Measurements from ENCODE around the gene PLEKHA7.

GRCh38 chr11:16784097-16784496, 230.1 kb downstream of the PLEKHA7 start:
- TF ChIP-seq POLR2A (IDR thresholded peaks at IDR 0.05) (no peak), EP300 (IDR thresholded peaks at IDR 0.05) (no peak), POLR2AphosphoS5 (IDR thresholded peaks at IDR 0.05) (no peak)
- TF ChIP-seq, protein P1, sequence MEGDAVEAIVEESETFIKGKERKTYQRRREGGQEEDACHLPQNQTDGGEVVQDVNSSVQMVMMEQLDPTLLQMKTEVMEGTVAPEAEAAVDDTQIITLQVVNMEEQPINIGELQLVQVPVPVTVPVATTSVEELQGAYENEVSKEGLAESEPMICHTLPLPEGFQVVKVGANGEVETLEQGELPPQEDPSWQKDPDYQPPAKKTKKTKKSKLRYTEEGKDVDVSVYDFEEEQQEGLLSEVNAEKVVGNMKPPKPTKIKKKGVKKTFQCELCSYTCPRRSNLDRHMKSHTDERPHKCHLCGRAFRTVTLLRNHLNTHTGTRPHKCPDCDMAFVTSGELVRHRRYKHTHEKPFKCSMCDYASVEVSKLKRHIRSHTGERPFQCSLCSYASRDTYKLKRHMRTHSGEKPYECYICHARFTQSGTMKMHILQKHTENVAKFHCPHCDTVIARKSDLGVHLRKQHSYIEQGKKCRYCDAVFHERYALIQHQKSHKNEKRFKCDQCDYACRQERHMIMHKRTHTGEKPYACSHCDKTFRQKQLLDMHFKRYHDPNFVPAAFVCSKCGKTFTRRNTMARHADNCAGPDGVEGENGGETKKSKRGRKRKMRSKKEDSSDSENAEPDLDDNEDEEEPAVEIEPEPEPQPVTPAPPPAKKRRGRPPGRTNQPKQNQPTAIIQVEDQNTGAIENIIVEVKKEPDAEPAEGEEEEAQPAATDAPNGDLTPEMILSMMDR (IDR thresholded peaks at IDR 0.05) = no peak

All from upper lobe of left lung (tissue), 4 donors.